HEK293T (cell line): ENCODE measurements around the gene ZNF862.
"Not testable (repeated sequence)": the region's sequence is repeated elsewhere in the genome, so short reads cannot be mapped to it uniquely, and the experiment has no call there.

Experiments
- BHLHE40 ChIP-seq: fragments of 450-650 bp; IDR thresholded peaks from 2 replicates; pipeline ENCODE4 v1.6.1; 2016; ENCODE audit warnings: mild to moderate bottlenecking, moderate library complexity, borderline replicate concordance
- FOXK2 ChIP-seq: fragments of 450-650 bp; IDR thresholded peaks from 2 replicates; pipeline ENCODE4 v1.6.1; 2016; ENCODE audit warnings: mild to moderate bottlenecking
- LEF1 ChIP-seq: fragments of 450-650 bp; IDR thresholded peaks from 2 replicates; pipeline ENCODE4 v1.6.1; 2017; ENCODE audit warnings: mild to moderate bottlenecking, borderline replicate concordance
- SUZ12 ChIP-seq: fragments of 450-650 bp; IDR thresholded peaks from 2 replicates; pipeline ENCODE4 v1.6.1; 2016; ENCODE audit warnings: mild to moderate bottlenecking
- TARDBP ChIP-seq: fragments of 450-650 bp; IDR thresholded peaks from 2 replicates; pipeline ENCODE4 v1.6.1; 2016

- not testable (repeated sequence) for TF ChIP-seq FOXK2, BHLHE40, SUZ12, TARDBP, LEF1
Measured at GRCh38 chr7:149894957-149895356, 56.8 kb downstream of the ZNF862 start.
